Duodenal mucosa (tissue), 2 donors: ENCODE measurements around the gene ACOT13.
"Not testable (repeated sequence)": the region's sequence is repeated elsewhere in the genome, so short reads cannot be mapped to it uniquely, and the experiment has no call there.

Source experiments
- H3K27ac ChIP-seq: one replicate; pipeline ENCODE4 v1.7.0; 2013; ENCODE audit warnings: low read depth, low read length
- H3K27me3 ChIP-seq, 2 donors: one replicate each; pipeline ENCODE4 v1.7.0; 2013; ENCODE audit warnings: low read length in 2 of 2, control low read depth in 1 of 2; ENCODE audit not compliant: insufficient read depth in 2 of 2, control insufficient read depth in 1 of 2
- H3K36me3 ChIP-seq, 2 donors: one replicate each; pipeline ENCODE4 v1.7.0; 2013; ENCODE audit warnings: low read length in 2 of 2, control low read depth in 1 of 2; ENCODE audit not compliant: insufficient read depth in 2 of 2, control insufficient read depth in 1 of 2
- H3K4me1 ChIP-seq, 2 donors: one replicate each; pipeline ENCODE4 v1.7.0; 2013; ENCODE audit warnings: low read length in 2 of 2, control low read depth in 1 of 2; ENCODE audit not compliant: insufficient read depth in 2 of 2, control insufficient read depth in 1 of 2
- H3K4me3 ChIP-seq, 2 donors: one replicate each; pipeline ENCODE4 v1.7.0; 2013; ENCODE audit warnings: low read length in 2 of 2, low read depth in 1 of 2
- H3K9ac ChIP-seq, 2 donors: one replicate each; pipeline ENCODE4 v1.7.0; 2013; ENCODE audit warnings: low read length in 2 of 2, low read depth in 1 of 2
- H3K9me3 ChIP-seq, 2 donors: one replicate each; pipeline ENCODE4 v1.7.0; 2013; ENCODE audit warnings: low read length in 2 of 2, control low read depth in 1 of 2; ENCODE audit not compliant: control insufficient read depth in 1 of 2

ACOT13 gene

DNA sequence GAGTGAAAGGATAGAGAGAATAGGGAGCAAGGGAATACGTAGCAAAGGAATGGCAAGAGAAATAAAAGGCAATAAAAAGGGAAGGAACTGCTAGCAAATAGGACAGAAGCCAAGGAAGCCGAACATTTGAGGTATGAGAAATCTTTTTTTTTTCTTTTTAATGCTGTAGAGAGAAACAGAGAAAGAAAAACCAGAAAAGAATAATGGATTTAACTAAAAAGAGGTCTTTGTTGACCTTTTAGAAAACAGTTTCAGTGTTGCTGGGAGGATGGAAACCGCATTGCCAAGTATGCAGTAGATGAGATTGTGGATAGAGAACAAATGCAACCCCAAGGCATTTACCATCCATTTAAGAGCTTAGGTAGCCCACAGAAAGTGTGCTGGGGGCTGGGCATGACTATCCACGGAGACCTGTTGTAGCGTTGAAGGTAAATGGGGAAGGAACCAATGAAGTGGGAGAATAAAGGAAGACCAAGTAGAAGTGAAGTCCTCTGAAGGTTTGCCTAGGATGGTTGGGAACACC lies 75.4 kb downstream of the ACOT13 start:
- H3K36me3 ChIP-seq, result no peaks in the 10 kb centered on the region
- no peaks in the 10 kb centered on the region for H3K9me3 ChIP-seq
- H3K4me3 ChIP-seq, result no peak overlapping the region
- H3K9ac ChIP-seq, result no peak overlapping the region
- H3K27me3 ChIP-seq, result no peaks in the 10 kb centered on the region
- peaks cover 3 to 12% of the 10 kb centered on the region in 2 donors for H3K4me1 ChIP-seq
- no peak overlapping the region for H3K27ac ChIP-seq

DNA sequence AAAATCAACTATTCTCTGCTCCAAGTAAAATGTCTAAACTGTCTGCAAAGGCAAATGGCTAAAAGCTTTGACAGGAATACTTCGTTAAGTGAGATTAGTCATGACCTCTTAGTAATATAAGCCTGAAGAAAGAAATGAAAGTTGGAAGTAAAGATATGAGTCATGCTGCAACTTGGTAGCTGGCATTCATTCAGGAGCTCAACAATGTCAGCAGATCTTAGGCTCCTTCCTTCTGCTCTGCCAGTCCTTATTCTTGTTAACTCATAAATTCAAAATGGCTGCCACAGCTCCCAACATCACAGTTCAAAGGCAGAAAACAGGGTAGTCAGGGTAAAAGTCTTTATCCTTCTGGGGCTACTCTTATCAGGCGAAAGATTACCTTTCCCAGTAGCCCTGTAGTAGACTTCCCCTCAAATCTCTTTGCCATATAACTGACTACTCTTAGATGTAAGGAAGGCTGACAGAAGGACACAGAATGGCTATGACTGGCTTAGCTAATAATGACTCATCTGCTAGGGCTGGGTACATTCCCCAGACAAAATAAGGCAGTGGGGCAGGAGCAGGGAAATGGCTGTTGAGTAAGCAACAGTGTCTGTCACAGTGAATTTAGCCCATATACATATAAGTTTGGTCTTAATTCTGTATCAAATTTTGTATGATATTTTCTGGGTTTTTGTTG lies 76.5 kb downstream of the ACOT13 start:
- Histone ChIP-seq H3K27me3 (no peaks in the 10 kb centered on the region), H3K36me3 (no peaks in the 10 kb centered on the region), H3K9me3 (no peaks in the 10 kb centered on the region), H3K4me1 (peaks cover 3 to 12% of the 10 kb centered on the region in 2 donors), H3K27ac (no peak overlapping the region), H3K9ac (no peak overlapping the region), H3K4me3 (no peak overlapping the region)

DNA sequence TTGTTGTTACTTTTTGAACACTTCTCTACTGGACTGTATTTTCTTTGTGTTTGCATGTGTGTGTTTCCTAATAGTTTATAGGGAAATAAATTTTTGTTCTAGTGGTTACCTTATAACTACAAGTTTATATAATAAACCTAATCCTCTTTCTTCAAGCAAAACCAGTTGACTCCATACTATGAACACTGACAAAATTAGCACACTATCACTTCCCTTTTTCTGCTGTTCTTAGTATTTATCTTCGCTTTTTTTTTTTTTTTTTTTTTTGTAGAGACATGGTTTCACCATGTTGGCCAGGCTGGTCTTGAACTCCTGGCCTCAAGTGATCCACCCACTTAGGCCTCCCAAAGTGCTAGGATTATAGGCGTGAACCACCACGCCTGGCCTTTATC lies 77.1 kb downstream of the ACOT13 start:
- H3K4me3 ChIP-seq, result no peak overlapping the region
- no peaks in the 10 kb centered on the region for H3K36me3 ChIP-seq
- H3K27ac ChIP-seq, result no peak overlapping the region
- H3K4me1 ChIP-seq, result peaks cover 3 to 12% of the 10 kb centered on the region in 2 donors
- H3K9ac ChIP-seq, result no peak overlapping the region
- no peaks in the 10 kb centered on the region for H3K9me3 ChIP-seq
- H3K27me3 ChIP-seq, result no peaks in the 10 kb centered on the region

DNA sequence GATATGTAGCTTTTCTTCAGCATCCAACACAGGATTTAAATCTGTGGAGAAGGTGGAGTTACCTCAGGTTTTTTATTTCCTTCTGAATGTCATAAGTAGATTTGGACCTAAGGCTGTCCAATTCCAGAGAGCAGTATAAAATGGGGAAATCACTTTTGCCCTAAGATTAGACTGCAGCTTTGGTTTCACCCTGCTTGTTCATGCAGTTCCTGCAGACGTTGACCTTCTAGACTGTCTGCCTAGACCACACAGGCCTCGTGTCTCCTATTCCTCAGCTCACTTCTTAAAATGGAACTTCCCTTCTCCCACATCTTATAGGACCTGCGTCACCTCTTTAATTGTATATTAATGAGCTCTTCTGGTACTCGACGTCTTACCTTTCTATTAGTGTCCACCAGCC lies 78.0 kb downstream of the ACOT13 start:
- Histone ChIP-seq H3K4me3 (no peak overlapping the region), H3K4me1 (peaks cover 3 to 12% of the 10 kb centered on the region in 2 donors), H3K9ac (no peak overlapping the region), H3K36me3 (no peaks in the 10 kb centered on the region), H3K27me3 (no peaks in the 10 kb centered on the region), H3K27ac (no peak overlapping the region), H3K9me3 (no peaks in the 10 kb centered on the region)

DNA sequence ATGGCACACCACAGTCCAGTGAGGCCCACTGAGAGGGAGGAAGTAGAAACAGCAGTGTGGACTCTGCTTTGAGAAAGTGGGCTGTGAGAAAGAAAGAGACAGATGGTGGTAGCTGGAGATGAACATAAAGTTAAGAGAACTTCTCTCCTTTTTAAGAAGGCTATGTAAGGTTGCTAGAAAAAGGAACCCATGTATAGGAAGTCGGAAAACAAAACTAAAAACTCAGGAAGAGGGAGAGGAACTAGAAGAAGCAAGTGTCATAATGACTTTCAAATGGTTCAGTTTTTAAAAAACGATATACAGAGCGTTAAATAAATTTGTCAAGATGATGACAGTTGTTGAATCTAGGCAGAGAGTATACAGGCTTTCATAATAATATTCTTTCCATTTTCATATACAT lies 82.4 kb downstream of the ACOT13 start:
- H3K9ac ChIP-seq, result no peak overlapping the region
- H3K27me3 ChIP-seq, result no peaks in the 10 kb centered on the region
- H3K27ac ChIP-seq, result no peak overlapping the region
- no peaks in the 10 kb centered on the region for H3K36me3 ChIP-seq
- no peaks in the 10 kb centered on the region for H3K9me3 ChIP-seq
- peaks cover 0 to 5% of the 10 kb centered on the region in 2 donors for H3K4me1 ChIP-seq
- no peak overlapping the region for H3K4me3 ChIP-seq

DNA sequence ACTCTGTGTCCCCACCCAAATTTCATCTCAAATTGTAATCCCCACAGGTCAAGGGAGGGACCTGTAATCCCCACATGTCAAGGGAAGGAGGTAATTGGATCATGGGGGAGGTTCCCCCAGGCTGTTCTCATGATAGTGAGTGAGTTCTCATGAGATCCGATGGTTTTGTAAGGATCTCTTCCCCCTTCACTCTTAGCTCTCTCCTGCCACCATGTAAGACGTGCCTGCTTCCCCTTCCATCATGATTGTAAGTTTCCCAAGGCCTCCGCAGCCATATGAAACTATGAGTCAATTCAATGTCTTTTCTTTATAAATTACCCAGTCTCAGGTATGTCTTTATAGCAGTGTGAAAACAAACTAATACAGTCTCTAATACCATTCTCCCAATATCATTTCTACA lies 84.0 kb downstream of the ACOT13 start:
- H3K4me1 ChIP-seq, H3K4me3 ChIP-seq, H3K9me3 ChIP-seq, H3K36me3 ChIP-seq, H3K9ac ChIP-seq, H3K27me3 ChIP-seq, H3K27ac ChIP-seq: not testable (repeated sequence)

DNA sequence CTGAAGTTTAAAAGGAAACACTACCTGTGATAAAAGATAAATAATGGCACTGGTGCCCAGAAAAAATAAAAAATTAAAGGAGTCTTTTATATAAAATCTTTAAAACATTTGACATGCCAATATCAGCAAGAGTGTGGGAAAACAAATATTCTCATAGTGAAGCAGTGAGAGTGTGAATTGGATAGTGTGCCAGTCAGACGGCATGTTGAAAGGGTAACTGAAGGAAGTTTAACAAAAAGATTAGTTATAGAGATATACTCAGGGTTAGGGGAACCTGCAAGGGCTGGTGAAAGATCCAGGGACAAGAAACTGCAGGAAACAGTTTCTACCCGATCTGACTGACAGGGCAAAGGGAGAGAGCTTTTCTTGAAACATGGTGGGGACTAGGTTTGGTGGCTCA lies 85.6 kb downstream of the ACOT13 start:
- Histone ChIP-seq H3K36me3 (no peaks in the 10 kb centered on the region), H3K27ac (no peak overlapping the region), H3K9ac (no peak overlapping the region), H3K9me3 (no peaks in the 10 kb centered on the region), H3K4me3 (no peak overlapping the region), H3K27me3 (no peaks in the 10 kb centered on the region), H3K4me1 (peaks cover 0 to 5% of the 10 kb centered on the region in 2 donors)

DNA sequence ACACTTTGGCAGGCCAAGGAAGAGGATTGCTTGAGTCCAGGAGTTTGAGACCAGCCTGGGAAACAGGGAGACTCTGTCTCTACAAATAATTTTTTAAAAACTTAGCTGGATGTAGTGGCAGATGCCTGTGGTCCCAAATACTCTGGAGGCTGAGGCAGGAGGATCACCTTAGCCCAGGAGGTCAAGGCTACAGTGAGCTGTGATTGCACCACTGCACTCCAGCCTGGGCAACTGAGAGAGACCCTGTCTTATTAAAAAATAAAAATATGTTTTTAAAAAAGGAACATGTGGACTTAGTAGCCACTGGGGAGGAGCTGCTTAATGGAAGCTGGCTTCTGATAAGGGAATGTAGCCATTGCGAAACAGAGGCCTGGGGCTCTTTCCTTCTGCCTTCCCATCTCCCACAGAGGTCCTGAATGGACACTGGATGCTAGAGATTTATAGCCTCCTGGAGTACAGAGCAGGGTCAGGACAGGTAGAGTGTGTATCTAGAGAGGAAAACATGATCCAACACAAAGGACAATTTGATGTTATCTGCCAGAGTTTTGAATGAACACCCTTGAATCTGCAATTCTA lies 86.1 kb downstream of the ACOT13 start:
- no peaks in the 10 kb centered on the region for H3K36me3 ChIP-seq

DNA sequence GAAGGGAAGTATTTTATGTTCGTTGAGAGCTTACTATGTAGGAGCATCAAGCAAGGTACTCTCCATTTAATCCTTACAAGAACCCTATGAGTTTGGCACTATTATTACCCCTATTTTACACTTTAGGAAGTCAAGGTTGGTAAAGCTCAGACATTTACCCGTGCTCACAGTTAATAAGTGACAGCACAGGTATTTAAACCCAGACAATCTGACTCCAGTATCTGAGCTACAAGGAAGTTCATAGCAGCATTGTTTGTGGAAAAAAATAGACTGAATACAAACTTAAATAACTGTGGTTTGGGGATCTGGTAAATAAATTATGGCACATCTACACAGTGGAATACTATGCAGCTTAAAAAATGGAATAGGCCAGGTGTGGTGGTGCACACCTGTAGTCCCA lies 86.7 kb downstream of the ACOT13 start:
- peaks cover 0 to 5% of the 10 kb centered on the region in 2 donors for H3K4me1 ChIP-seq

More for the DNA sequence above, 86.1 kb downstream of the ACOT13 start:
- H3K9me3 ChIP-seq, result no peaks in the 10 kb centered on the region
- H3K4me1 ChIP-seq, result peaks cover 0 to 5% of the 10 kb centered on the region in 2 donors
- H3K27ac ChIP-seq, result no peak overlapping the region
- no peak overlapping the region for H3K4me3 ChIP-seq
- no peak overlapping the region for H3K9ac ChIP-seq
- no peaks in the 10 kb centered on the region for H3K27me3 ChIP-seq

DNA sequence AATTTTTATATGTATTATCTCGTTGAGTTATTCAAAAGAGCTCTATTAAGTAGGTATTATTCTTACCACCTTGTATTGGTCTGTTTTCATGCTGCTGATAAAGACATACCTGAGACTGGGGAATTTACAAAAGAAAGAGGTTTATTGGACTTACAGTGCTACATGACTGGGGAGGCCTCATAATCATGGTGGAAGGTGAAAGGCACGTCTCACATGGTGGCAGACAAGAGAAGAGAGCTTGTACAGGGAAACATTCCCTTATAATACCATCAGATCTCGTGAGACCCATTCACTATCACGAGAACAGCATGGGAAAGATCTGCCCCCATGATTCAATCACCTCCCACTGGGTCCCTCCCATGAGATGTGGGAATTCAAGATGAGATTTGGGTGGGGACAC lies 87.5 kb downstream of the ACOT13 start:
- H3K4me3 ChIP-seq, H3K36me3 ChIP-seq, H3K9me3 ChIP-seq, H3K27ac ChIP-seq, H3K9ac ChIP-seq, H3K27me3 ChIP-seq, H3K4me1 ChIP-seq: not testable (repeated sequence)

More for the DNA sequence above, 86.7 kb downstream of the ACOT13 start:
- Histone ChIP-seq H3K27ac (no peak overlapping the region), H3K27me3 (no peaks in the 10 kb centered on the region), H3K36me3 (no peaks in the 10 kb centered on the region), H3K9ac (no peak overlapping the region), H3K9me3 (no peaks in the 10 kb centered on the region), H3K4me3 (no peak overlapping the region)
